Measurements from ENCODE around the gene IL16. TPM values are rescaled to one million over a fixed set of nuclear protein-coding genes. Genes with fewer than 3 reads are reported as not detected.

IL16 gene
- total and polyA plus RNA-seq, 4 donors = 1.9 to 6.9 (median 4.4) TPM

GRCh38 chr15:81216422-81216821 is 19.7 kb downstream of the IL16 start:
- Histone ChIP-seq H3K9ac (ENCODE audit: low read depth in 1 of 2, low read length in 2 of 2) (no peak overlapping the region), H3K4me1 (ENCODE audit: control insufficient read depth in 4 of 4, insufficient read depth in 4 of 4, low read length in 3 of 4) (no peaks in the 10 kb centered on the region), H3K9me3 (ENCODE audit: control insufficient read depth in 4 of 4, low read length in 3 of 4) (peaks cover 0 to 11% (median under 1%) of the 10 kb centered on the region in 4 donors), H3K27ac (ENCODE audit: low read depth in 1 of 2, low read length in 2 of 2) (no peak overlapping the region), H3K4me3 (ENCODE audit: low read depth in 1 of 3, low read length in 3 of 3) (no peak overlapping the region), H3K27me3 (ENCODE audit: control insufficient read depth in 4 of 4, insufficient read depth in 4 of 4, low read length in 3 of 4) (peaks cover 0 to 2% (median 0%) of the 10 kb centered on the region in 4 donors), H3K36me3 (ENCODE audit: control insufficient read depth in 4 of 4, insufficient read depth in 3 of 4, low read depth in 1 of 4, low read length in 3 of 4) (no peaks in the 10 kb centered on the region)
- DNase-seq (ENCODE audit: low spot score) = no peak
- 79% methylated on average over 3 of the region's 3 CpGs for WGBS
- no peak for TF ChIP-seq REST (IDR thresholded peaks at IDR 0.05)

DNA sequence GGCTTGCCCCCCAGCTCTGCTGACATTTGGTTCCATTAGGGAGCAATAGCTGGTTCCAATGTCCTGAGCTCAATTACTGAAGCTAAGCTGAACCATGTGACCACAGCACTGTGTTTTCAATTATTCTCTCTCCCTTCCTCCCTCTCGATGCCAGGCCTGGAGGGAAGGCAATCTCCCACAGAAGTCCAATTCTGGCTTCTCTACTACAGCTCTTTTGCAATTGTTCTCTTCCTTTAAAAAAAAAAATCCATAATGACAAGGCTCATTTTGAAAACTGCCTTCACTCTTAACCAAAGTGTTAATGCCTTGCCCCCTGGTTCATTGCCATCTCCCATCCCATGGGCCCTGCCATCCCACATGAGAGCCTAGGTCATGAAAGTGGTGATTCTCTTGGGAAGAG is 24.8 kb downstream of the IL16 start:
- Histone ChIP-seq H3K9me3 (ENCODE audit: control insufficient read depth in 4 of 4, low read length in 3 of 4) (no peaks in the 10 kb centered on the region), H3K4me1 (ENCODE audit: control insufficient read depth in 4 of 4, insufficient read depth in 4 of 4, low read length in 3 of 4) (no peaks in the 10 kb centered on the region), H3K4me3 (ENCODE audit: low read depth in 1 of 3, low read length in 3 of 3) (no peak overlapping the region), H3K27me3 (ENCODE audit: control insufficient read depth in 4 of 4, insufficient read depth in 4 of 4, low read length in 3 of 4) (no peaks in the 10 kb centered on the region), H3K36me3 (ENCODE audit: control insufficient read depth in 4 of 4, insufficient read depth in 3 of 4, low read depth in 1 of 4, low read length in 3 of 4) (no peaks in the 10 kb centered on the region), H3K9ac (ENCODE audit: low read depth in 1 of 2, low read length in 2 of 2) (no peak overlapping the region), H3K27ac (ENCODE audit: low read depth in 1 of 2, low read length in 2 of 2) (no peak overlapping the region)
- WGBS = 81% methylated on average over 1 of the region's 1 CpG
- no peak for DNase-seq (ENCODE audit: low spot score)
- TF ChIP-seq, protein P1, sequence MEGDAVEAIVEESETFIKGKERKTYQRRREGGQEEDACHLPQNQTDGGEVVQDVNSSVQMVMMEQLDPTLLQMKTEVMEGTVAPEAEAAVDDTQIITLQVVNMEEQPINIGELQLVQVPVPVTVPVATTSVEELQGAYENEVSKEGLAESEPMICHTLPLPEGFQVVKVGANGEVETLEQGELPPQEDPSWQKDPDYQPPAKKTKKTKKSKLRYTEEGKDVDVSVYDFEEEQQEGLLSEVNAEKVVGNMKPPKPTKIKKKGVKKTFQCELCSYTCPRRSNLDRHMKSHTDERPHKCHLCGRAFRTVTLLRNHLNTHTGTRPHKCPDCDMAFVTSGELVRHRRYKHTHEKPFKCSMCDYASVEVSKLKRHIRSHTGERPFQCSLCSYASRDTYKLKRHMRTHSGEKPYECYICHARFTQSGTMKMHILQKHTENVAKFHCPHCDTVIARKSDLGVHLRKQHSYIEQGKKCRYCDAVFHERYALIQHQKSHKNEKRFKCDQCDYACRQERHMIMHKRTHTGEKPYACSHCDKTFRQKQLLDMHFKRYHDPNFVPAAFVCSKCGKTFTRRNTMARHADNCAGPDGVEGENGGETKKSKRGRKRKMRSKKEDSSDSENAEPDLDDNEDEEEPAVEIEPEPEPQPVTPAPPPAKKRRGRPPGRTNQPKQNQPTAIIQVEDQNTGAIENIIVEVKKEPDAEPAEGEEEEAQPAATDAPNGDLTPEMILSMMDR (IDR thresholded peaks at IDR 0.05; ENCODE audit: low read depth, low read length, missing input control) = no peak
- TF ChIP-seq MAX (IDR thresholded peaks at IDR 0.05) = no peak
- no peak for TF ChIP-seq RXRA (IDR thresholded peaks at IDR 0.05)
- no peak for TF ChIP-seq YY1 (IDR thresholded peaks at IDR 0.05)
- no peak for TF ChIP-seq REST (IDR thresholded peaks at IDR 0.05)
- no peak for TF ChIP-seq HNF4A (conservative IDR thresholded peaks at IDR 0.05)
- no peak for TF ChIP-seq FOXA2 (IDR thresholded peaks at IDR 0.05)
- no peak for TF ChIP-seq NR2F2 (IDR thresholded peaks at IDR 0.05)
- TF ChIP-seq GABPA (IDR thresholded peaks at IDR 0.05 in 1 of 2, conservative IDR thresholded peaks at IDR 0.05 in 1 of 2) = no peak
- no peak for TF ChIP-seq FOXA1 (IDR thresholded peaks at IDR 0.05)
- no peak for TF ChIP-seq RAD21 (IDR thresholded peaks at IDR 0.05)
- TF ChIP-seq EGR1 (IDR thresholded peaks at IDR 0.05; ENCODE audit: low read depth in 2 of 2) = no peak
- no peak for TF ChIP-seq TAF1 (conservative IDR thresholded peaks at IDR 0.05)
- TF ChIP-seq JUND (IDR thresholded peaks at IDR 0.05) = no peak
- no peak for TF ChIP-seq ATF3 (IDR thresholded peaks at IDR 0.05)
- TF ChIP-seq ZBTB33 (IDR thresholded peaks at IDR 0.05) = no peak
- no peak for TF ChIP-seq SP1 (IDR thresholded peaks at IDR 0.05)

Data from liver (tissue), 9 donors.